Smooth muscle cell (in vitro differentiated cells): ENCODE data around the gene ABCB8. TPM values are rescaled to one million over a fixed set of nuclear protein-coding genes. Genes with fewer than 3 reads are reported as not detected.

ENCODE experiments used
- DNase-seq: peaks from one replicate; lab custom pipeline; 2025; ENCODE audit not compliant: unreplicated experiment; lab: John Stamatoyannopoulos, UW
- H2AFZ ChIP-seq: fragments of 200-600 bp; sonication (generic); 2 replicates; pipeline ENCODE4 v1.6.0; 2016; ENCODE audit warnings: antibody characterized with exemption, low read depth, mild to moderate bottlenecking
- H3F3A ChIP-seq: fragments of 200-600 bp; sonication (generic); 2 replicates; pipeline ENCODE4 v1.6.0; 2017; ENCODE audit warnings: antibody characterized with exemption, low read depth
- H3K27ac ChIP-seq: fragments of 200-600 bp; sonication (generic); 2 replicates; pipeline ENCODE4 v1.5.1; 2016; ENCODE audit warnings: low read depth, mild to moderate bottlenecking
- H3K27me3 ChIP-seq: fragments of 200-600 bp; sonication (generic); 2 replicates; pipeline ENCODE4 v1.6.1; 2016; ENCODE audit warnings: low read depth, mild to moderate bottlenecking
- H3K36me3 ChIP-seq: fragments of 200-600 bp; sonication (generic); 2 replicates; pipeline ENCODE4 v1.5.1; 2016; ENCODE audit warnings: low read depth
- H3K4me1 ChIP-seq: fragments of 200-600 bp; sonication (generic); 2 replicates; pipeline ENCODE4 v1.5.1; 2016; ENCODE audit warnings: low read depth
- H3K4me2 ChIP-seq: fragments of 200-600 bp; sonication (generic); 2 replicates; pipeline ENCODE4 v1.6.0; 2016; ENCODE audit warnings: mild to moderate bottlenecking
- H3K4me3 ChIP-seq: fragments of 200-600 bp; sonication (generic); 2 replicates; pipeline ENCODE4 v1.5.1; 2016; ENCODE audit warnings: mild to moderate bottlenecking
- H3K79me2 ChIP-seq: fragments of 200-600 bp; sonication (generic); 2 replicates; pipeline ENCODE4 v1.6.0; 2016; ENCODE audit warnings: low read depth, mild to moderate bottlenecking
- H3K9ac ChIP-seq: fragments of 200-600 bp; sonication (generic); 2 replicates; pipeline ENCODE4 v1.6.0; 2016; ENCODE audit warnings: low read depth
- H3K9me3 ChIP-seq: fragments of 200-600 bp; sonication (generic); replicated peaks from 2 replicates; pipeline ENCODE4 v1.5.1; 2016; ENCODE audit warnings: low read depth
- H4K20me1 ChIP-seq: fragments of 200-600 bp; sonication (generic); 2 replicates; pipeline ENCODE4 v1.6.0; 2016; ENCODE audit warnings: low read depth
- CTCF ChIP-seq: fragments of 200-600 bp; sonication (generic); IDR thresholded peaks from 2 replicates; pipeline ENCODE4 v1.5.1; 2017; ENCODE audit warnings: borderline replicate concordance, mild to moderate bottlenecking, antibody characterized with exemption; ENCODE audit not compliant: insufficient read depth, poor library complexity, severe bottlenecking
- WGBS: methylation state at CpG from one replicate; pipeline ENCODE4 v1.1.7; 2016; ENCODE audit warnings: low lambda C conversion rate; 5-methylcytosine and 5-hydroxymethylcytosine counted together
- polyA plus RNA-seq: library from polyadenylated mRNA; unstranded; fragments of >200 nt; fragmentation: Nextera tagmentation; extraction: Ambion mirVana; gene quantifications from 2 replicates; pipeline ENCODE4 v1.2.1, GENCODE V29; 2016
- total RNA-seq: library from RNA; depleted of rRNA; stranded (reverse); fragments of >200 nt; gene quantifications from 2 replicates; pipeline ENCODE4 v1.2.3, GENCODE V29; 2014

Gene ABCB8
- total and polyA plus RNA-seq, 2 experiments from 2014 or later, result 23.4 to 24.2 TPM

- no peak overlapping the region for H2AFZ ChIP-seq
- H3K4me2 ChIP-seq, result peak overlapping the region; percentile 76
- H3K4me3 ChIP-seq, result peak overlapping the region; percentile 16
- DNase-seq, result no peak
- H3K27me3 ChIP-seq, result no peaks in the 10 kb centered on the region
- H3K9me3 ChIP-seq, result no peaks in the 10 kb centered on the region
- no peaks in the 10 kb centered on the region for H3K36me3 ChIP-seq
- peaks cover 6% of the 10 kb centered on the region for H3F3A ChIP-seq
- peak; percentile 45 for TF ChIP-seq CTCF
- peaks cover 24% of the 10 kb centered on the region for H3K4me1 ChIP-seq
- no peak overlapping the region for H3K9ac ChIP-seq
- H3K79me2 ChIP-seq, result no peaks in the 10 kb centered on the region
- 42% methylated on average over 23 of the region's 23 CpGs for WGBS
- peak overlapping the region; percentile 4 for H3K27ac ChIP-seq
- no peaks in the 10 kb centered on the region for H4K20me1 ChIP-seq
These were observed 15.3 kb upstream of the ABCB8 start for GRCh38 chr7:151012911-151013347.

- no peak for TF ChIP-seq CTCF
- H3K4me1 ChIP-seq, result peaks cover 22% of the 10 kb centered on the region
- H3K9me3 ChIP-seq, result no peaks in the 10 kb centered on the region
- WGBS, result 31% methylated on average over 18 of the region's 26 CpGs
- H3K4me3 ChIP-seq, result peak overlapping the region; percentile 38
- no peak for DNase-seq
- H3K36me3 ChIP-seq, result no peaks in the 10 kb centered on the region
- no peaks in the 10 kb centered on the region for H3K27me3 ChIP-seq
- no peaks in the 10 kb centered on the region for H4K20me1 ChIP-seq
- peak overlapping the region; percentile 4 for H3K27ac ChIP-seq
- peak overlapping the region; percentile 76 for H3K4me2 ChIP-seq
- no peaks in the 10 kb centered on the region for H3K79me2 ChIP-seq
- H3K9ac ChIP-seq, result no peak overlapping the region
- H2AFZ ChIP-seq, result no peak overlapping the region
- peaks cover 6% of the 10 kb centered on the region for H3F3A ChIP-seq
These were observed 14.9 kb upstream of the ABCB8 start for GRCh38 chr7:151013356-151013732.

- Histone ChIP-seq H3K4me2 (peak overlapping the region; percentile 76), H2AFZ (no peak overlapping the region), H3K4me1 (peaks cover 23% of the 10 kb centered on the region), H3K27ac (no peak overlapping the region), H3F3A (peaks cover 6% of the 10 kb centered on the region), H3K9ac (peak overlapping the region; percentile 60), H3K36me3 (no peaks in the 10 kb centered on the region), H3K79me2 (no peaks in the 10 kb centered on the region), H3K9me3 (no peaks in the 10 kb centered on the region), H3K27me3 (no peaks in the 10 kb centered on the region), H4K20me1 (no peaks in the 10 kb centered on the region), H3K4me3 (peak overlapping the region; percentile 38)
- TF ChIP-seq CTCF, result no peak
- peak; percentile 23 for DNase-seq
- 54% methylated on average over 37 of the region's 55 CpGs for WGBS
These were observed 14.3 kb upstream of the ABCB8 start for GRCh38 chr7:151013733-151014497.

GRCh38 chr7:151014950-151015349 is 13.3 kb upstream of the ABCB8 start:
- no peak for TF ChIP-seq CTCF

More at GRCh38 chr7:151014950-151015349, 13.3 kb upstream of the ABCB8 start:
- Histone ChIP-seq H3K4me3 (no peak overlapping the region), H4K20me1 (no peaks in the 10 kb centered on the region), H2AFZ (no peak overlapping the region), H3K79me2 (no peaks in the 10 kb centered on the region), H3K27me3 (no peaks in the 10 kb centered on the region), H3K36me3 (no peaks in the 10 kb centered on the region), H3K9me3 (no peaks in the 10 kb centered on the region), H3K9ac (no peak overlapping the region), H3F3A (peaks cover 6% of the 10 kb centered on the region), H3K4me1 (peaks cover 21% of the 10 kb centered on the region), H3K27ac (no peak overlapping the region), H3K4me2 (no peak overlapping the region)
- no peak for DNase-seq
- 96% methylated on average over 8 of the region's 8 CpGs for WGBS
